Lung microvascular endothelial cell (primary cell): ENCODE results near the gene PXYLP1. TPM values are rescaled to one million over a fixed set of nuclear protein-coding genes. Genes with fewer than 3 reads are reported as not detected.

Experiments
- DNase-seq, 2 donors: peaks; one replicate each; pipeline versions ENCODE4 v3.0.0 to v3.0.0-alpha.2; 2010; ENCODE audit warnings: low read depth in 2 of 2
- total RNA-seq: library from RNA; depleted of rRNA; stranded (reverse); fragments of >200 nt; gene quantifications from 2 replicates; pipeline ENCODE4 v1.2.1, GENCODE V29; 2014

Gene PXYLP1
- total RNA-seq, 1 donor from 2014 or later: 0.40 TPM

DNA sequence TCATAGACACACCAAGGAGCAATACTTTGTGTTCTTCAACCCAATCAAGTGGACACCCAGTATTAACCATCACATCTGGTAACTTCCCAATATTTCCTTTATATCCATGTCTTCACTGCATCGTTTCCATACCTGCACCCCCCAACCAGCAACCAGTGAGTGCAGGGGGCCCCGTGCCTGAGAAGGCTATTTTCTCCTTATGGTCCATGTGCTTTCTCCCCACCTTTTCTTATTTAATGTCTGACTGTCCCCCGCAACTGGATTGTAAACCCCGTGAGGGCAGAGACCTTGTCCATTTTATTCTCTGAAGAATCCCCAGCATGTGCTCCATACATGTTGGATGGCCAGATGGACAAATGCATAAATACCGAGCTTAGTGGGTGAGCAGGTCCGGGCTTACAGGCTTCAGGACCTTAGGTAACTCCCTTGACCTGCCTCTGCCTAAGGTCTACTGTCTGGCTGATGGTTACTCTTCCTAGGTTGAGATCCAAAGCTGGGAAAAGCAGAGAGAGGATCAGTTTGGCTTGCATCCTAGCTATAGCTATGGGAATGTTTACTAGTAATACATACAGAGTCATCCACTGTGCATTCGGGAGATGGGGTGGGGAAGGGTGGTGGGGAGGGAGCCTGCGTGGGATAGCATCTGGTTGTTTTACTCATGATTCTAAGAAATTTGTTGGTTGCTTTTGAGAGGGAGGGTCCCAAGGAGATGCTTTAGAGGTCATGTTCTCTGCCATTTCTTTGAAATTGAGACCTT lies 41.5 kb downstream of the PXYLP1 start:
- no peak for DNase-seq

- no peak for DNase-seq
Observed at GRCh38 chr3:141273700-141274410, 42.2 kb downstream of the PXYLP1 start.

- no peak for DNase-seq
Observed at GRCh38 chr3:141274411-141275031, 42.9 kb downstream of the PXYLP1 start.

- DNase-seq: peak in 1 of 2 donors; percentile 45
Observed at GRCh38 chr3:141275032-141275422, 43.4 kb downstream of the PXYLP1 start.

- no peak for DNase-seq
Observed at GRCh38 chr3:141275511-141275910, 43.9 kb downstream of the PXYLP1 start.

- no peak for DNase-seq
Observed at GRCh38 chr3:141275973-141276372, 44.3 kb downstream of the PXYLP1 start.

DNA sequence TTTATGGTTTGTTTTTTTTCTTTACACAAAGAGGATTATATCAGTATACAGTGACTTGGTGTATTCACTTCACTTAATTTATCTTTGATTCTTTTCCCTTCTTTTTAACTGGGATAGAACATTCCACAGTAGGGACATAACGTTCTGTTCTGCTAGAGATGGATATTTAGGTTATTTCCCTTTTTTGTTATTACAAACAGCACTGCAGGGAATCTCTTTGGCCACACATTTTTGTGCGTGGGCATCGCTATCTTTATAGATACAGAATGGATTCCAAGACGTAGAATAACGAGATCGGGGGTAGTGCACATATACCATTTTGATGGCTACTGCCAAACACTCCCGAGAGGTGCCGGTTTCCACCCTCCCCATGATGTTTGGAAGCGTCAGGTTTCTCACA lies 44.8 kb downstream of the PXYLP1 start:
- no peak for DNase-seq

DNA sequence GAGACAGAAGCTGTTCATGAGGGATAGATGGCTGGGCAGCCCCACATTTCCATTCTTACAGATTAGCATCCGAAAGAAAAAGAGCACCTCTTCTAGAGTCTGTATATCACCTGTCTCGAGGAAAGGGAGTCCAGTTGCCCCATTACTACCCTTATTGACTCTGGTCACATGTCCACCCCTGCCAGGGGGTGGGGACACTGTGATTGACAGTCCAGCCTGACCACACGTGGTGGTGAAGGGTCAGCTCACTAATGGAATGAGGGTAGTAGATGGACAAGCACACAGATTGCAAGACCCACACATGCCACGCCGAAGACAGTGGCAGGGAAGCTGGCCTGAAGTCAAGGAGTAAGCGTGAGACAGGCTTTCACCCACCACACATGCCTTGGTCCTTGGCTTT lies 45.8 kb downstream of the PXYLP1 start:
- no peak for DNase-seq

- DNase-seq: peak in 1 of 2 donors; percentile 65
Observed at GRCh38 chr3:141278196-141279076, 46.8 kb downstream of the PXYLP1 start.

- DNase-seq: peak; percentile 35 to 48
Observed at GRCh38 chr3:141279077-141279967, 47.7 kb downstream of the PXYLP1 start.

DNA sequence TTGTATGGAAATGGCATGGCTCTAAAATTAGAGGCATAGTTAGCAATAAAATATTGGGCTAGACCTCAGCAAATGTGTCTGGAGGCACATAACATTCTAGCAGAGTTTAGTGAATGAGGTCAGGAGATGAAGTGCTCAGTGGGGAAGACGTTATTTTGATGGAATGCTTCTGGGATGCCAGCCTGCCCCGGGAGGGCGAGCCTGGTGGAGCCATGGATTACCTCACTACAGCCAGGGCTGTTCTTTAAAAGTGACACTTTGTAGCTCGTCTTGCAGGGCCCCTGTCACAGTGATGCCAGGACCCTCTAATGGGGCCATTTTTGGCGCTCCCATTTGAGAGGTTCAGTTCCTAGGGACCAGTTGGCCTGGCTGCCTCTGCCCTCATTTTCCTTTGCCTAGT lies 48.5 kb downstream of the PXYLP1 start:
- DNase-seq: no peak

DNA sequence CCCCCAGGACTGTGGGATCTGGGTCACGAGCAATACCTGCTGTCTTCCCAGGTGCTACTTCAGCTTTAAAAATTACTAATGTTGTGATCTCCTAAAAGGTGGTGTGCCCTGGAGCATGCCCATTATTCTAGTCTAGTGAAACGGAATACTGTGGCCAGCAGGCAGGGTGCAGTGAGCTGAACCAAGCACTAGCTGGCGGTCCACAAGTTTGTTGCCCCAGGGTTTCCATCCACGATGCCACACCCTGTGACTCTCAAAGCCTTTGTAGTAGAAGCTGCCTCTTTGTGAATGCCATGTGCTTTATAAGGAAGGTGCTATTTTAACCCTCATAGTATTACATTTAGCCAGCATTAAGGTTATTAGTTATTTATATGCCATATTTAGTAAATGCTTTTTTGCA lies 49.1 kb downstream of the PXYLP1 start:
- no peak for DNase-seq

- DNase-seq: peak in 1 of 2 donors; percentile 11
Observed at GRCh38 chr3:141285570-141285969, 53.9 kb downstream of the PXYLP1 start.

- DNase-seq: no peak
Observed at GRCh38 chr3:141286856-141287255, 55.2 kb downstream of the PXYLP1 start.

DNA sequence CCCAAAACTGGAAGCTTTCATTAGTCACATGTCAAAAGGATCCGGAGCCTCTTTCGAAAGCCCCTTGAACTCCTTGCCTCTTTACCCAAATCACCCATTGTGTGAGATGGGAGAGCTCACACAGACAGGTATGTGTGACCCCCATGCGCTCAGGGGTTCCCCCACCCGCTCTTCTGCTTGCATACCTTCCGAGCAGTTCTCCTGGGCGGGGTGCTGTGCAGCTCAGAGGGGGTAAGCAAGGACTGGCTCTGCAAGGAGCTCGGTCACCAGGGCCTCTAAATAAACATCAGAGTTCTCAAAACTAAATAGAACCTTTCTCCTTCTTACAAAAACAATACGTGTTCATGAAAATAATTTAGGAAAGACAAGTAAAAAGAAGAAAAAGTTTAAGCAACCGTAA lies 55.7 kb downstream of the PXYLP1 start:
- no peak for DNase-seq

GRCh38 chr3:141288336-141288990 lies 56.8 kb downstream of the PXYLP1 start:
- DNase-seq: no peak

GRCh38 chr3:141289228-141289772 lies 57.7 kb downstream of the PXYLP1 start:
- DNase-seq: no peak

- DNase-seq: no peak
Observed at GRCh38 chr3:141291559-141292355, 60.1 kb downstream of the PXYLP1 start.
